ENCODE measurements around the gene FOXL2NB. TPM values are rescaled to one million over a fixed set of nuclear protein-coding genes. Genes with fewer than 3 reads are reported as not detected.

The FOXL2NB gene
- total RNA-seq, 2 experiments from 2014 or later = not detected

- ChIA-PET POLR2A (no interaction called here), CTCF (ENCODE audit: unreplicated experiment) (no interaction called here)
- TF ChIP-seq EZH2phosphoT487 (IDR thresholded peaks at IDR 0.05; ENCODE audit: borderline replicate concordance, low read depth, low read length) = no peak
- TF ChIP-seq, protein P1, sequence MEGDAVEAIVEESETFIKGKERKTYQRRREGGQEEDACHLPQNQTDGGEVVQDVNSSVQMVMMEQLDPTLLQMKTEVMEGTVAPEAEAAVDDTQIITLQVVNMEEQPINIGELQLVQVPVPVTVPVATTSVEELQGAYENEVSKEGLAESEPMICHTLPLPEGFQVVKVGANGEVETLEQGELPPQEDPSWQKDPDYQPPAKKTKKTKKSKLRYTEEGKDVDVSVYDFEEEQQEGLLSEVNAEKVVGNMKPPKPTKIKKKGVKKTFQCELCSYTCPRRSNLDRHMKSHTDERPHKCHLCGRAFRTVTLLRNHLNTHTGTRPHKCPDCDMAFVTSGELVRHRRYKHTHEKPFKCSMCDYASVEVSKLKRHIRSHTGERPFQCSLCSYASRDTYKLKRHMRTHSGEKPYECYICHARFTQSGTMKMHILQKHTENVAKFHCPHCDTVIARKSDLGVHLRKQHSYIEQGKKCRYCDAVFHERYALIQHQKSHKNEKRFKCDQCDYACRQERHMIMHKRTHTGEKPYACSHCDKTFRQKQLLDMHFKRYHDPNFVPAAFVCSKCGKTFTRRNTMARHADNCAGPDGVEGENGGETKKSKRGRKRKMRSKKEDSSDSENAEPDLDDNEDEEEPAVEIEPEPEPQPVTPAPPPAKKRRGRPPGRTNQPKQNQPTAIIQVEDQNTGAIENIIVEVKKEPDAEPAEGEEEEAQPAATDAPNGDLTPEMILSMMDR (conservative IDR thresholded peaks at IDR 0.05; ENCODE audit: low read length) = no peak
- Histone ChIP-seq H3K4me1 (ENCODE audit: insufficient read depth, low read length, poor library complexity, severe bottlenecking) (no peaks in the 10 kb centered on the region), H3K4me3 (ENCODE audit: low read depth, low read length, poor library complexity, severe bottlenecking) (no peak overlapping the region), H2AFZ (ENCODE audit: low read length) (no peak overlapping the region), H3K79me2 (ENCODE audit: insufficient read depth, low read depth, low read length) (no peaks in the 10 kb centered on the region), H3K36me3 (ENCODE audit: insufficient read depth, low read length) (no peaks in the 10 kb centered on the region), H3K9me3 (ENCODE audit: low read length) (peaks cover 8% of the 10 kb centered on the region), H4K20me1 (ENCODE audit: insufficient read depth, low read length) (no peaks in the 10 kb centered on the region), H3K4me2 (ENCODE audit: low read length) (no peak overlapping the region), H3K9me2 (ENCODE audit: insufficient read depth, low read length) (no peaks in the 10 kb centered on the region), H3K27ac (ENCODE audit: low read depth, low read length, poor library complexity, severe bottlenecking) (no peak overlapping the region)
- BruUV-seq (replicated peaks) = no TSS peak
- intact Hi-C loops (cut with micrococcal nuclease; ENCODE audit: unreplicated experiment) = no loop called here
- no peak for DNase-seq (ENCODE audit: low spot score)
Observed at GRCh38 chr3:138964923-138965322, 17.9 kb downstream of the FOXL2NB start.

DNA sequence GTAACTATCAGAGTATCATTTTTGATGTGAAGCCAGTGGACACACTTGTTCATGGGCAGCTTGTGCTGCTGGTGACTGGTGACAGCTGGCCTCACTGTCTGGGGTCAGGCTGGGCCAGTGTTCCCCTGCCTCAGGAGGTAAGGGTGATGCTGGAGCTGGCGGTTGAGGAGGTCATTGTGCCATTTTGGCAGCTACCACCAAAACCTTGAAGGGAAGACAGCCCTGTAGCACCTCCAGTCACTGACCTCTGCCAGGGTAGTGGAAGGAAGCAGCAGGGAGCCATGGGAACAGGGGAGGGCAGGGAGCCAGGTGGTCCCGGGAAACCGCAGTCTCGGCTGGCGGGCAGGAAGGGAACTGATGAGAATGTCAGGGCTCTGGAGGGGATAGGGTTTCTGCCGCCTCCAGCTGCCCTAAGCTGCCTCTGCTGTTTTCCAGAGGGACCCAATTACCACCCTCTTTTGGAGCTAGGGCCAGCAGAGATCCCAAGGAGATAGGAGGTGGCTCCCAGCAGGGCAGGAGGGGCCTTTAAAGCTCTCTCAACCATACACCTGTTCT is 24.8 kb downstream of the FOXL2NB start:
- Histone ChIP-seq H3K4me1 (ENCODE audit: insufficient read depth, low read length, poor library complexity, severe bottlenecking) (no peaks in the 10 kb centered on the region), H3K9me3 (ENCODE audit: low read length) (no peaks in the 10 kb centered on the region), H3K9me2 (ENCODE audit: insufficient read depth, low read length) (no peaks in the 10 kb centered on the region), H3K27ac (ENCODE audit: low read depth, low read length, poor library complexity, severe bottlenecking) (no peak overlapping the region), H3K4me2 (ENCODE audit: low read length) (no peak overlapping the region), H4K20me1 (ENCODE audit: insufficient read depth, low read length) (no peaks in the 10 kb centered on the region), H2AFZ (ENCODE audit: low read length) (no peak overlapping the region), H3K79me2 (ENCODE audit: insufficient read depth, low read depth, low read length) (no peaks in the 10 kb centered on the region), H3K36me3 (ENCODE audit: insufficient read depth, low read length) (no peaks in the 10 kb centered on the region), H3K4me3 (ENCODE audit: low read depth, low read length, poor library complexity, severe bottlenecking) (no peak overlapping the region)
- CTCF ChIA-PET (ENCODE audit: unreplicated experiment) = no interaction called here
- no peak for DNase-seq (ENCODE audit: low spot score)
- no peak for TF ChIP-seq EZH2phosphoT487 (IDR thresholded peaks at IDR 0.05; ENCODE audit: borderline replicate concordance, low read depth, low read length)
- intact Hi-C loops (cut with micrococcal nuclease; ENCODE audit: unreplicated experiment) = no loop called here
- POLR2A ChIA-PET = interaction anchor here (0.5 kb wide), 1 partner anchor 482 kb away, joined by 3 read pairs; no protein-coding TSS in a partner anchor
- no TSS peak for BruUV-seq (replicated peaks)

GRCh38 chr3:138972941-138973340 is 25.9 kb downstream of the FOXL2NB start:
- Histone ChIP-seq H3K9me2 (ENCODE audit: insufficient read depth, low read length) (no peaks in the 10 kb centered on the region), H3K4me1 (ENCODE audit: insufficient read depth, low read length, poor library complexity, severe bottlenecking) (no peaks in the 10 kb centered on the region), H3K27ac (ENCODE audit: low read depth, low read length, poor library complexity, severe bottlenecking) (no peak overlapping the region), H3K4me3 (ENCODE audit: low read depth, low read length, poor library complexity, severe bottlenecking) (no peak overlapping the region), H3K36me3 (ENCODE audit: insufficient read depth, low read length) (no peaks in the 10 kb centered on the region), H3K79me2 (ENCODE audit: insufficient read depth, low read depth, low read length) (no peaks in the 10 kb centered on the region), H3K4me2 (ENCODE audit: low read length) (no peak overlapping the region), H3K9me3 (ENCODE audit: low read length) (no peaks in the 10 kb centered on the region), H2AFZ (ENCODE audit: low read length) (no peak overlapping the region), H4K20me1 (ENCODE audit: insufficient read depth, low read length) (no peaks in the 10 kb centered on the region)
- TF ChIP-seq, protein P1 (conservative IDR thresholded peaks at IDR 0.05; ENCODE audit: low read length) = no peak
- BruUV-seq (replicated peaks) = no TSS peak
- no peak for DNase-seq (ENCODE audit: low spot score)
- intact Hi-C loops (cut with micrococcal nuclease; ENCODE audit: unreplicated experiment) = no loop called here
- ChIA-PET POLR2A (no interaction called here), CTCF (ENCODE audit: unreplicated experiment) (interaction anchor here (0.6 kb wide), 1 partner anchor 816 kb away, joined by 3 read pairs; no protein-coding TSS in a partner anchor)

All from OCI-LY7 (cell line).